ENCODE measurements around the gene RAB10. TPM values are rescaled to one million over a fixed set of nuclear protein-coding genes. Genes with fewer than 3 reads are reported as not detected.

RAB10 gene
- total RNA-seq, 2 donors from 2014 or later = 73.9 to 80.8 TPM

- no peaks in the 10 kb centered on the region for H3K9me3 ChIP-seq
- ATAC-seq (ENCODE audit: insufficient number of reproducible peaks, low FRiP score, low read depth) (no peak), DNase-seq (ENCODE audit: low spot score) (no peak)
- no peak overlapping the region for H3K27ac ChIP-seq
- no peaks in the 10 kb centered on the region for H3K36me3 ChIP-seq
- no peak overlapping the region for H3K4me3 ChIP-seq
- H3K4me1 ChIP-seq (ENCODE audit: control insufficient read depth in 1 of 2, low read depth in 2 of 2) = peaks cover 20 to 36% of the 10 kb centered on the region in 2 donors
- no peaks in the 10 kb centered on the region for H3K27me3 ChIP-seq (replicated peaks; ENCODE audit: insufficient read depth)
- TF ChIP-seq CTCF (IDR thresholded peaks at IDR 0.05) = no peak
Observed at GRCh38 chr2:26067186-26067974, 33.5 kb downstream of the RAB10 start.

- DNase-seq (ENCODE audit: low spot score) = no peak
Observed at GRCh38 chr2:26067980-26068507, 34.2 kb downstream of the RAB10 start.

GRCh38 chr2:26068602-26069298, 34.9 kb downstream of the RAB10 start:
- Histone ChIP-seq H3K36me3 (no peaks in the 10 kb centered on the region), H3K27ac (peak overlapping the region in 1 of 2 donors; percentile 8), H3K4me1 (ENCODE audit: control insufficient read depth in 1 of 2, low read depth in 2 of 2) (peaks cover 27 to 45% of the 10 kb centered on the region in 2 donors), H3K4me3 (no peak overlapping the region), H3K9me3 (no peaks in the 10 kb centered on the region), H3K27me3 (replicated peaks; ENCODE audit: insufficient read depth) (no peaks in the 10 kb centered on the region)
- DNase-seq (ENCODE audit: low spot score) (no peak), ATAC-seq (ENCODE audit: insufficient number of reproducible peaks, low FRiP score, low read depth) (no peak)
- TF ChIP-seq CTCF (IDR thresholded peaks at IDR 0.05) = no peak

More at GRCh38 chr2:26067980-26068507, 34.2 kb downstream of the RAB10 start:
- peaks cover 20 to 39% of the 10 kb centered on the region in 2 donors for H3K4me1 ChIP-seq (ENCODE audit: control insufficient read depth in 1 of 2, low read depth in 2 of 2)
- no peak overlapping the region for H3K4me3 ChIP-seq
- no peaks in the 10 kb centered on the region for H3K36me3 ChIP-seq
- no peak for TF ChIP-seq CTCF (IDR thresholded peaks at IDR 0.05)
- no peaks in the 10 kb centered on the region for H3K27me3 ChIP-seq (replicated peaks; ENCODE audit: insufficient read depth)
- no peak overlapping the region for H3K27ac ChIP-seq
- no peak for ATAC-seq (ENCODE audit: insufficient number of reproducible peaks, low FRiP score, low read depth)
- no peaks in the 10 kb centered on the region for H3K9me3 ChIP-seq

GRCh38 chr2:26070730-26071129, 36.8 kb downstream of the RAB10 start:
- no peak for DNase-seq (ENCODE audit: low spot score)
- TF ChIP-seq CTCF (IDR thresholded peaks at IDR 0.05) = no peak
- H3K9me3 ChIP-seq = no peaks in the 10 kb centered on the region

More at GRCh38 chr2:26070730-26071129, 36.8 kb downstream of the RAB10 start:
- no peaks in the 10 kb centered on the region for H3K27me3 ChIP-seq (replicated peaks; ENCODE audit: insufficient read depth)
- H3K36me3 ChIP-seq = no peaks in the 10 kb centered on the region
- no peak overlapping the region for H3K4me3 ChIP-seq
- H3K27ac ChIP-seq = no peak overlapping the region
- H3K4me1 ChIP-seq (ENCODE audit: control insufficient read depth in 1 of 2, low read depth in 2 of 2) = peaks cover 27 to 45% of the 10 kb centered on the region in 2 donors
- no peak for ATAC-seq (ENCODE audit: insufficient number of reproducible peaks, low FRiP score, low read depth)
